SK-N-SH (cell line): ENCODE measurements around the gene KRT17.

Experiments used
- CHD2 ChIP-seq: fragments of 150-350 bp; IDR thresholded peaks from 2 replicates; pipeline ENCODE4 v1.6.1; 2018; ENCODE audit warnings: low read length; ENCODE audit not compliant: partially characterized antibody
- CTCF ChIP-seq: fragments of 200-600 bp; sonication (generic); IDR thresholded peaks from 2 replicates; pipeline ENCODE4 v1.6.1; 2017; ENCODE audit warnings: antibody characterized with exemption, mild to moderate bottlenecking, moderate library complexity
- EP300 ChIP-seq, 2 experiments: IDR thresholded peaks; 2 replicates each; pipeline versions ENCODE4 v1.4.0 to v1.6.1; 2012; ENCODE audit warnings: borderline replicate concordance in 1 of 2, low read depth in 1 of 2, low read length in 1 of 2
- FOXJ3 ChIP-seq: sonication (generic); formaldehyde crosslinking; IDR thresholded peaks from 2 replicates; pipeline ENCODE4 v1.5.1; 2020; ENCODE audit warnings: mild to moderate bottlenecking, missing genetic modification reagents
- GABPA ChIP-seq: IDR thresholded peaks from 2 replicates; pipeline ENCODE4 v1.4.0; 2012; ENCODE audit warnings: low read depth, mild to moderate bottlenecking
- NRF1 ChIP-seq: IDR thresholded peaks from 2 replicates; pipeline ENCODE4 v1.6.1; 2012; ENCODE audit warnings: low read depth, mild to moderate bottlenecking, low read length
- POLR2AphosphoS5 ChIP-seq: IDR thresholded peaks from 2 replicates; pipeline ENCODE4 v1.6.1; 2012; ENCODE audit warnings: low read depth, low read length
- RAD21 ChIP-seq: IDR thresholded peaks from 2 replicates; pipeline ENCODE4 v1.6.1; 2012; ENCODE audit warnings: mild to moderate bottlenecking, low read length
- RCOR1 ChIP-seq: fragments of 150-350 bp; IDR thresholded peaks from 2 replicates; pipeline ENCODE4 v1.6.1; 2017; ENCODE audit warnings: antibody characterized with exemption, low read length
- REST ChIP-seq: IDR thresholded peaks from 2 replicates; pipeline ENCODE4 v1.6.1; 2012; ENCODE audit warnings: mild to moderate bottlenecking, low read depth, low read length, moderate library complexity
- SIN3A ChIP-seq: IDR thresholded peaks from 2 replicates; pipeline ENCODE4 v1.6.1; 2012; ENCODE audit warnings: low read depth, mild to moderate bottlenecking, low read length, moderate library complexity, borderline replicate concordance
- TAF1 ChIP-seq: IDR thresholded peaks from 2 replicates; pipeline ENCODE4 v1.6.1; 2012; ENCODE audit warnings: low read depth, mild to moderate bottlenecking, low read length, moderate library complexity, borderline replicate concordance
- TCF12 ChIP-seq: IDR thresholded peaks from 2 replicates; pipeline ENCODE4 v1.4.0; 2012

DNA sequence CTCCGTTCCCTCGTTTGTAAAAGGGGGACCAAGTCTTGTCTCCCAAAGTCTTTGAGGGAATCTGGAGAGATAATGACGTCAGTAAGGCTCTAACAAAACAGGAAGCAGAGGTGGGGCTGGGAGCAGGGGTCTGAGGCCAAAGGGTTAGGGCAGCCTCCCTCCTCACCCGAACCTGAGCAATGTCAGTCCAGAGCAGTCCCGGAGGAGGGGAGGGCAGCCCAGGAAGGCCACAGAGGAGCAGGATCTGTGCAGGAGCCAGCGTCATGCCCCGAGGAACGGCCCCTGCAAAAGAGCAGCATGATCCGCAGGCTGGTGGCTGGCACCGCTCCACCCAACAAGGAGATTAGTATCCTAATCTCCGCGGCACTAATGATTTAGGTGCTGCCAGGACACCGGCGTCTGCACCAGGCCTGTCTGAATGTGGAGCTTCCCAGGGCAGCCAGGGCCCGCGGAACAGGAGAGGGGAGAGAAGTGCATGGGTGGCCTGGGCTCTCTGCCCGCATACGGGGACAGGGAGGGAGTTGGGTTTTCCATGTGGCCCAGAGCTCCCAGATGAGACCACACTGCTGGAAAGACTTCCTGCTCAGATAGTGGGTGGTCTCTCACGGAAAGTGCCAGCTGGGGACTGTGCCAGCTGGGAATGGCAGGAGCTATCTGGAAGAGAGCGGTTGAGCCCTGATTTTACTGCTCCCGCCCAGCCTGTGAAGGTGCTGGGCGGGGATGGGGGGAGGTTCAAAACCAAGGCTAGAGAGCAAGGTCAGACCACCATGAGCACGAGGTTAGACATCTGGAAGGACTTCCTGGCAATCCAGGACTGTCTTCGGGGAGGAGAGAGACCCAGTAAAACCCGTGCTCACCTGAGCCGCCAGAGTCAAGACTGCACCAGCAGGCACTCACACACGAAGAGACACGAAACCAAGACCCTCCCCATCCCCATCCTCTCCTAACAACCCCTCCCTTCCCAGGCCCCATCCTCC is 11.0 kb upstream of the KRT17 start:
- peak; percentile 65 for TF ChIP-seq CHD2
- no peak for TF ChIP-seq POLR2AphosphoS5
- TF ChIP-seq CTCF = no peak
- peak in 1 of 2 experiments; percentile 41; a peak in 1 of 4 replicates for TF ChIP-seq EP300 (IDR thresholded peaks at IDR 0.05; ENCODE audit: borderline replicate concordance in 1 of 2, low read depth in 1 of 2, low read length in 1 of 2)
- no peak for TF ChIP-seq RAD21
- no peak for TF ChIP-seq NRF1
- TF ChIP-seq GABPA = no peak
- TF ChIP-seq TCF12 = no peak
- no peak for TF ChIP-seq TAF1
- TF ChIP-seq FOXJ3 (CRISPR knock-in tag) = 0 out of 2 replicates have a peak, but pooled peaks have one; percentile 55
- TF ChIP-seq SIN3A = no peak
- no peak for TF ChIP-seq REST
- TF ChIP-seq RCOR1 = peak; percentile 54; the same call in 1 of the 2 replicates
